Suprapubic skin (tissue), 3 donors: ENCODE measurements around the gene ZNF527.

ENCODE experiments used
- CTCF ChIP-seq, 2 donors: fragments of 200-600 bp in 1 of 2; fragments of 450-650 bp in 1 of 2; sonication (generic) in 1 of 2; IDR thresholded peaks; one replicate each; pipeline ENCODE4 v1.5.1; 2016 to 2019; ENCODE audit warnings: antibody characterized with exemption in 2 of 2, mild to moderate bottlenecking in 1 of 2, moderate library complexity in 1 of 2
- POLR2AphosphoS5 ChIP-seq, 3 donors: sonication (generic); formaldehyde crosslinking; IDR thresholded peaks; one replicate each; pipeline ENCODE4 v1.6.1; 2017; ENCODE audit warnings: antibody characterized with exemption in 3 of 3

GRCh38 chr19:37361994-37362393 is 8.9 kb upstream of the ZNF527 start:
- TF ChIP-seq POLR2AphosphoS5 (IDR thresholded peaks at IDR 0.05) (no peak), CTCF (IDR thresholded peaks at IDR 0.05) (no peak)
